NT2/D1 (cell line): ENCODE measurements around the gene OR4B1.

ENCODE experiments used
- SUZ12 ChIP-seq: IDR thresholded peaks from 2 replicates; pipeline ENCODE4 v1.6.1; 2011; ENCODE audit not compliant: insufficient read length, insufficient read depth; ENCODE audit errors: extremely low read depth
- YY1 ChIP-seq: IDR thresholded peaks from 2 replicates; pipeline ENCODE4 v1.6.1; 2011; ENCODE audit not compliant: insufficient read length, insufficient read depth
- ZNF274 ChIP-seq: IDR thresholded peaks from 2 replicates; pipeline ENCODE4 v1.6.1; 2011; ENCODE audit warnings: mild to moderate bottlenecking, low read depth, low read length

DNA sequence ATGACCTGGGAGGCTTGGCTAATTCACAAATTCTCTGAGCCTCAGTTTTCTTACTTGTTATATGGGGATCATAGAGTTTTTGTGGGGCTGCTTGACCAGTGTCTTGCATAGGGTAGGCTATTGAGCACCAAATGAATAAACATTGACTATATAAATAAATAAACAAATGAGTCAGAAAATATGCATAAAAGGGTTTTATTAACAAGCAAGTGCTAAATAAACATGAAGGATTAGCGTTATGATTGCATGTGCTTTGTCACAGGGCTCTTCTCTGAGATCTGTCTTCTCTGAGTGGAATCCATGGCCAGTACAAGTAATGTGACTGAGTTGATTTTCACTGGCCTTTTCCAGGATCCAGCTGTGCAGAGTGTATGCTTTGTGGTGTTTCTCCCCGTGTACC lies at the start of gene OR4B1:
- TF ChIP-seq SUZ12 = no peak
- no peak for TF ChIP-seq ZNF274
- TF ChIP-seq YY1 = no peak
